ENCODE measurements around the gene FAM124A.

The FAM124A gene, protein sequence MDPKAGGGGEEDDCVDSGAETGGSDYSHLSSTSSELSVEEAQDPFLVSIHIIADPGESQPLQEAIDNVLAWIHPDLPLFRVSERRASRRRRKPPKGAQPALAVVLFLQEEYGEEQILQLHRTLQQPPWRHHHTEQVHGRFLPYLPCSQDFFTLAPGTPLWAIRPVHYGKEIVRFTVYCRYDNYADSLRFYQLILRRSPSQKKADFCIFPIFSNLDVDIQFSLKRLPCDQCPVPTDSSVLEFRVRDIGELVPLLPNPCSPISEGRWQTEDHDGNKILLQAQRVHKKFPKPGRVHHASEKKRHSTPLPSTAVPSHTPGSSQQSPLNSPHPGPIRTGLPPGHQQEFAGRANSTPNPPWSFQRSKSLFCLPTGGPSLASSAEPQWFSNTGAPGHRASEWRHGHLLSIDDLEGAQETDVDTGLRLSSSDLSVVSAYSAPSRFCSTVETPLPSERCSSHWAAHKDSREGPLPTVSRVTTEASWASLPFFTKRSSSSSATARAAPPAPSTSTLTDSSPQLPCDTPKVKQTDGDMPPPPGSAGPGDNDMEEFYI

DNA sequence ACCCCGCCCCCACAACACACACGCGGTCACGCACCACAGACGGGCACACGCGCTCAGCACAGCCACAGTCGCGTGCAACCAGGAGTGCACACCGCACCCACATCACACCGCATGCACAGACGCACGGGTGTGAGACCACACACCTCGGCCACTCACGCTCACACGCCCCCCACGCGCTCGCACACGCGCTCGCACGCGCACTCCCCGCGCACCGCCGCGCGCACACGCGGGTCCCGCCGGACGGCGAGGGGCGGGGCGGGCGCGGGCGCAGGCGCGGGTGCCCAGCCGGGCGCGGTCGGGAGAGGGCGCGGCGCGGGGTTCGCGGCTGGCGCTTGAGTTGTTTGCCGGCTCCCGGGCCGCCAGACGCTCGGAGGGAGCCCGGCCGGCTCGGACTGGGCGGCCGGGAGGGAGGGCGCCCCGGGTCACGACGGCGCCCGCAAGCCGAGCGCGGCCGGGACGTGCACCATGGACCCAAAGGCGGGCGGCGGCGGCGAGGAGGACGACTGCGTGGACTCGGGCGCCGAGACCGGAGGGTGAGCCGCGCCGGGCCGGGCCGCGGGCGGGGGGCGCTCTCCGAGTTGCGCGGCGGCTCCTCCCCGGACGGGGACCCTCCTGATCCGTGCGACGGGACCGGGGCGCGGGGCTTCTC, at the start of gene FAM124A:
FAM124A (plus strand) TSS at position 362 of the 649 bp plus-strand sequence; CDS start at position 466, 104 bp downstream.
- no peak for DNase-seq

DNA sequence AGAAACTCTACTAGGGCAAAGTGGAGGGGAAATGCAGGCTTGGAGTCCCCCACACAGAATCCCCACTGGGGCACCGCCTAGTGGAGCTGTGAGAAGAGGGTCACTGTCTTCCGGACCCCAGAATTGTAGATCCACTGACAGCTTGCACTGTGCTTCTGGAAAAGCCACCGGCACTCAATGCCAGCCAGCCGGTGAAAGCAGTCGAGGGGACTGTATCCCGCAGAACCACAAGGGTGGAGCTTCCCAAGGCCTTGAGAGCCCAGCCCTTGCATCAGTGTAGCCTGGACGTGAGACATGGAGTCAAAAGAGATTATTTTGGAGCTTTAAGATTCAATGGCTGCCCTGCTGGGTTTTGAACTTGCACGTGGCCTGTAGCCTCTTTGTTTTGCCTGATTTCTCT, 47.2 kb upstream of the FAM124A start:
- no peak for DNase-seq

DNA sequence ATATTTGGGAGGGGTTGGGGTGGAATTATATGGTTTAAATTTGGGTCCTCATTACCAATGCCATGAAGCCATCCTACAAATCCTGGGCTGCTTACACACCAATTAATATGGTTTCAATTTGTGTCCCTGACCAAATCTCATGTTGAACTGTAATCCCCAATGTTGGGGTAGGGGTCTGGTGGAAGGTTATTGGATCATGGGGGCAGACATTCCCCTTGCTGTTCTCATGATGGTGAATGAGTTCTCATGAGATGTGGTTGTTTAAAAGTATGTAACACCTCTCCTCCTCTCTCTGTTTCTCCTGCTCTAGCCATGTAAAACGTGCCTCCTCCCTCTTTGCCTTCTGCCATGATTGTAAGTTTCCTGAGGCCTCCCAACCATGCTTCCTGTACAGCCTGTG, 46.6 kb upstream of the FAM124A start:
- DNase-seq: no peak

DNA sequence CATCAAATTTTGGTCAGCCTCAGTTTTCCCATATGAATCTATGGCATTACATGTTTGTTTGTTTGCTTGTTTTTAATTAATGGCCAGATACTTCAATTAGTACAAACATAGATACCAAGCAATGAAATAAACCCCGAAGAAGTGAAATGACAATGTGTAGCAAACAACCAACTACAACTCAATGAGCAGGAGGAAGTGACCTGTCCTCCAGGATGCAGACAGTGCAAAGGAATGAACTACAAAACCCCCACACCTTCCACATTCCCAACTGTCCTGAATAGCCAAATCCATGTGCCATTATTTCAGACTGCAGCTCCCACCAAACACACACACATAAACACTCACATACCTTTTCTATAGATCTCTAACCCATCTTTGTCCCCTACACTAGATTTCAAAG, 45.0 kb upstream of the FAM124A start:
- no peak for DNase-seq

DNA sequence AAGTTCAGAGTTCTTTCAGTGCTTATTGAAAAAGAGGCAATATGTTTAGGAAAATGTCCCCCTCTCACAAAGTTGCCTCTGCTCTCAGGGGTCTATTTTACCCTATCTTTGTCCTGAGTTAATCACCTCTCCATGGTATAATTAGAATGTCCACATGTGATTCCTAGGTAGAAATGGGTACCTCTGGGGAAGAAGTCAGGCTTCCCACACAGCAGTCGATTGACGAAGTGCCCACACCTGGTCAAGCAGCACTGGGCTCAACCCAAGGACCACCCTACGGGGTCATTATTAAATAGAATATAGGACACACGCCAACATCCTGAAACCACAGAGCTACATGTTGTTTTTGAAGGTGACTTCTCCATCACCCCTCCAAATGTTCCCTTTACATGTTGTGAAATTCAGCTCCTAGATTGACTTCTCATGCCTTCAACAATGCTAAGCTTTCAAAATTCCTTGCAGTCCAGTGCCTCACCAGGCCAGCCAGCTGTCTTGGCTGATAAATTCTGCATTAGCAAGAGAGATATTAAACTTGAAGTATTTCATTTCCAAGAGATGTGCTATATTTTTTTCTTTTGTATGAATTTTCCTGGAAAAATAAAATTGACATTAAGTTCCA, 43.6 kb upstream of the FAM124A start:
- DNase-seq: no peak

DNA sequence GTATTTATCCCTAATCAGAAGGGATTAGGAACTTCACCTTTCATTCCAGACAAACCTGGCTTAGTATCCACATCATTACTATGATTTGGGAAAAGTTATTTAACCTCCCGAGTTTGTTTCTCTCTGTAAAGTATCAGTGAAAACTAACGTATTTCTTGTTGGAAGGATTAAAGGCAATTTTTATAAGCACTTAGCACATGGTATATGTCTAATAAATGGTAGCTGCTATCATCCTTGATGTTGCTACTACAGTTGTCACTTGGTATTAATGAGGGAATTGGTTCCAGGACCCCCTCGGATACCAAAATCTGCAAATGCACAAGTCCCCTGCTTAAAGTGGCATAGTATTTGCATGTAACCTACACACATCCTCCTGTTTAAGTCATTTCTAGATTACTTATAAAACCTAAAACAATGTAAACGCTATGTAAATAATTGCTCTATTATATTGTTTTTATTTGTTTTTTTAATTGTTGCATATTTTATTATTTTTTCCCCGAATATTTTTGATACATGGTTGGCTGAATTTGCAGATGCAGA, 42.7 kb upstream of the FAM124A start:
- DNase-seq: no peak

DNA sequence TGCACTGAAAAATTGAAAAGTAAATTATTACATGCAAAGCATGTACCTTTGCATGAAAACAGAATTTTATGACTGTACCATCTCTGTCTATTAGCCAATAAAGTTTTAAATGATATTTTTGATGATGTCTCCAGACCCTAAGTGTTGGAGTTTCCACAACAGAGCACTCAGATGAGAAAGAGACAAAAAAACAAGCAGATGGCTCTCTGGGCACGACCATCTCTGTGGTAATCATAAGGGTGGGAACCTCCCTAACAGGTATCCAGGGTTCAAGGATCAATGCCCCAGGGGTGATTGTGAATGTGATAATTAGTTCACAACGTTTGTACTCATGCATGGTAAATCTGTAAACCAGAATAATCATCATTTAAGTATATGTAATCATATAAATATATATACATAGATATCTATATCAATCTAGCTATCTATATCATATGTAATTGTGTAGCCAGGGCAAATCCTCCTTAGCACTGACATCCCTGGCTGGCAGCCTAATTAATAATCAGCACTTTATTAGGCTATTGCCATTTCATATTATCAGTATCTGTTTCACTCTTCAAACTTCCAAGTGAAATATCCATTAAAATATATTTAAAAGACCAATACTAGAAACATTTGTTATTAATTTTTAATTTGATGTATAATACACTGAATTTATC, 41.2 kb upstream of the FAM124A start:
- DNase-seq: no peak

DNA sequence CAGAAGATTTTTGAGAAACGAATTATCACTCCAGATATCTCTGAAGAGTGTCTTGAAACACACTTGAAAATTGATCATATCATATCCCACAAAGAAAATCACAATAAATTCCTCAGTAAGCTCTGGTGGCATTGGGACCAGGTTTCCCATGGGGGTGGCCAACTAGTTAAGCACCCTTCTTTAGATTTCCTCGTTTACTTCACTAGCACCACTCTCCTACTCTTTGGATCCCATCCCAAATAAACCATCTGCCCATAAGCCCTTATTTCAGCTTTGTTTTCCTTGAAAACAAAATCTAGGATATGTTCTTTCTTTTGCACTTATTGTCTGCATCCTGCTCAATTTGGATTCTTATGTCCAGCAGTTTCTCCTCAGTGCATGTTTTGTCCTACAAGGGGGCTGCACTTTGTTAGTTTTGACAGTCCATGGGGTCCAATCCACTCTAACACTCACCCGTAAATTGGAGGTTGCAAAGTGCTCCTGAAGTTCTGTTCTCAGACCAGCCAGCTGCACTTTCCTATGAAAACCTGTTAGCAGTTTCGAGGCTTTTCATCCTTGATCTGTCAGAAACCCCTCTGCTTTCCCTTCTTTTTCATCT, 40.3 kb upstream of the FAM124A start:
- no peak for DNase-seq

DNA sequence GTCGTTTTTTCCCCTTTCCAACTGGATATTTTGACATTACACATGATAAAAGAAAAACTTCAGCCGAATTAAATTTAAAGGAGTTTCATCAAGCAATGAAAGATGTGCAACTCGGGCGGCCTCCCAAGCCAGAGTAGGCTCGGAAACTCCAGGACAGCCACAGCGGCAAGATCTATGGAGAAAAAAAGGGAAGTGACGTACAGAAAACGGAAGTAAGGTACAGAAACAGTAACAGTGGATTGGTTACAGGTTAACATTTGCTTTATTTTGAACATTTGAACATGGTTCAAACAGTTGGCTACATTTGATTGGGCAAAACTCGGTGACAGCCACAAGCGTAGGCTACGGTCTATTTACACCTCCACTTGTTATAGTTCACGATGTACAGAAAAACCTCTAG, 30.5 kb upstream of the FAM124A start:
- no peak for DNase-seq

DNA sequence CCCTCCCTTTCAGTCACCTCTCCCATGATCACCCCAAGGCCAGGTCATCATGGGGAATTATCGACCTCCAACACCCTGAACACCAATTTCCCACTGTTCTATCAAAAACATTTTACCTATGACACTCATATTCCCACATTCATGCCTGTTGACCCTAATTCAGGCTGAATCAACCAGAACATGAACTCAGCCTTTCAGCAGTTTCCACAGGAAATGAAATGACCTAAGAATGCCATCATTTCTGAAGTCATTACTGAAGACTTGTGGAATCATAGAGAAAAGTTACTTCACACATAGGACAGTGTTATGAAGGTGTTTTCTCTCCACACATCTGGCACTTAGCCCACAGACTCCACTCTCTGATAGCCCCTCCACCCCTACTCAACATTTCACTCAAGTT, 29.9 kb upstream of the FAM124A start:
- no peak for DNase-seq

DNA sequence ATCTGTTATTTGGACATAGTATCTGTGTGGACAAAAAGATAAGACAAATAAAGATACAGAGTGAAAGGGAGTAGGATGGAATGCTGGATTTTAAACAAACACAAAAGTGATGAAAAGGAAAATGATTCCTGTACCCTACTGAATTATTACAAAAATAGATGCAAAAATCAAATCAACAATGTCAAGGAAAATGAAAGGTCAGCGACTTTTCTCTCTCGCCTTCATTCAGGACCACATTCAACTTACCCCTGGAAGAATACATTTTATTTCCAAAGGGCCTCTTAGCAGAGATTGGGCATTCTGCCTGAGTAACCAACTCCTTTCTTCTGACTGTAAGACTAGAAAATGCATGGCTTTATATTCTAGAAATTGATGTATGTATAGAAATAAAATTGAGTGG, 28.8 kb upstream of the FAM124A start:
- DNase-seq: no peak

DNA sequence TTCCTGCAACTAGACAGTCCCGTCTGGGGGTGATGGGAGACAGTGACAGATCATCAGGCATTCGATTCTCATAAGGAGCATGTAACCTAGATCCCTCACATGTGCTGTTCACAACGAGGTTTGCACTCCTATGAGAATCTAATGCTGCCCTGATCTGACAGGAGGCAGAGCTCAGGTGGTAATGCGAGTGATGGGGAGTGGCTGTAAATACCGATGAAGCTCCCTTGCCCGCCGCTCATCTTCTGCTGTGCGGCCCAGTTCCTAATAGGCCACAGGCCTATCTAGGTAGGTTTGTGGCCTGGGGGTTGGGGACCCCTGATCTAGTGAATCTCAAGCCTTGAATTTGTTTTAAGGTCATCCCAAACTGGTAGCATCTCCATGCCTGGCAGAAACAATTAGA, 27.3 kb upstream of the FAM124A start:
- no peak for DNase-seq

DNA sequence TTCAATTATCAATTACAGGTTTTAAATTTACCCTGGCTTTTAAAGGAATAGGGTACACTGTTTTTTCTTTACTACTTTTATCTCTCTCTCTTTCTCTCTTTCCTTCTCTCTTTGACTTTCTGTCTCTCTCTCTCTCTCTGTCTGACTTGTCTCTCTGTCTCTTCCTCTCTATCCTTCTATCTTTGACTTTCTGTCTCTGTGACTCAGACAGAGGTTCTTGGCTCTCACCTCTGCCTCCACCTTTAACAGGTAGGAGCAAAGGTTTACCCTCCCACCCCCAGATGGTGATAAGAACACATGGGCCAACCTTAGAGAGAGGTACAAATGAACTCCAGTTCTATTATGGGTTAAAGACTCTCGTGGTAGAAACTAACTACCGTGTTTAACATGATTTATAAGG, 20.3 kb upstream of the FAM124A start:
- DNase-seq: no peak

DNA sequence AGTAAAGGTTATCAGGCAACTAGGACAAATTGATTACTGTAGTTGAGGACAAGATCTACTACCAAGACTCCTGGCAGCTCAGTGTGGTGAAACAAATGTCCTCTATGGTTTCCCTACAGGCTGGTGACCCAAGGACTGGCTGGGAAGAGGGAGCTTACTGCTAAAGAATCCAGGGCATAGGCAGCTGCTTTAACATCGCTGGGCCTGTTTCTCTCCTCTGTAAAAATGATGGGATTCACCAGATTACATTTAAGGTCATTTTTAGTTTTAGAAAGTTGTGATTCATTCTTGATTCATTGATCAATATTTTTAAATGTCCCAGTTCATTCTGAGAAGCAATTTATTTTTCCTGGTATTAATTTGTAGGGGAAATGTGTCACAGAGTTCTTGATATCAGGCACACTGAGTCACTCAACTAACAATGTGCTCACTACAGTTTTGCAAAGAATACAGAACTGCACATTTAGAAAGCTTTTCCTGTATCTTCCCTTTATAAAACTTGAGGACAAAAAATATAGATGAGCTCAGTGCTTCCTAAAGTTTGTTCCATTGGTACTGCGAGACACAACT, 19.6 kb upstream of the FAM124A start:
- DNase-seq: no peak

DNA sequence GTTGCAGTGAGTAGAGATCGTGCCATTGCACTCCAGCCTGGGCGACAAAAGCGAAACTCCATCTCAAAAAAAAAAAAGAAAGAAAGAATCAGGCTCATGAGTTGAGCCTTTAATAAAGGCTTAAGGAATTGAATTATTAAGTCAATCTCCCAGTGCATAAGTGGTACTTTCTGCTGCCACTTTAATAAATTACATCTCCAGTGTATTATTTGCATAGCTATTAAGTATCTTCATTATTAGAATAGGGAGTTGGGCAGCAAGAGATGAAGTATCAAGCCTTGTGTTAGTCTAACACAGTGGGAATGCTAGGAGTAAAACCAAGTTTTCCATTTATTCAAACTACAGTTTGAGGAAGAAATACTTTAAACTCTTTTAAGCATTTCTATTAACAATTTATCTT, 15.6 kb upstream of the FAM124A start:
- no peak for DNase-seq

DNA sequence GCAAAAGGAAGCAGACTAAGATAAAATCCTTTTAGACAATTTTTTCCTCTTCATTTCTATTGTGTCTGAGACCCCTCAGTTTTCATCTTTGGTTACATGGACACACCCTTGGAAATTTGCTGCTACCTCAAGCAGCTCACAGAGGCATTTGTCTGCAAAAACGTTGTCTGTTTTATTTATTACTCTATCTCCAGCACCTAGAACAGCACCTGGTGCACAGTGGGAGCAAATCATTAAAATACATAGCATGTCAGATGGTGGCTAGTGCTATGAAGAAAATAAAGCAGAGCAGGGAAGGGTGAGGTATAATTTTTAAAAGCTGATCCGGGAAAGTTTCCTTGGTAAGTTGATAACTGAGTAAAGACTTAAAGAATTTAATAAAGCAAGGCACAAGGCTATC, 14.3 kb upstream of the FAM124A start:
- DNase-seq: no peak

DNA sequence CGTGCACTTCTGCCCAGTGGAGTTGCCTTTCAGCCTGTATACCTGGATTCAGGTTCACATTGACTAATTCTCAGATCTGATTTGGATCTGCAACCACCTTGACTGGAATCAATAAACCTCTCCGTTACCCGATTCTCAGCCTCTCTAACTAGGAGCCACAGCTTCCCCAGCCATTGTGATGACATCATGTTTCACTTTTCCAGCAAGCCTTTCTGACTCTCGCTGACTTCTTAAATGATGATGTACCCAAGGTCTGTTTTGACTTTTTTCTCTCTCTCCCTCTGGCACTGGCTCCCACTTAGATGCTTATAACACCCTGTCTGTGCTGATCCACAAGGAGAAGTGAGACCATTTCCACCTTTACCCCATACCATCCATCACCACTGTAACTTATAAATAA, 13.5 kb upstream of the FAM124A start:
- no peak for DNase-seq

DNA sequence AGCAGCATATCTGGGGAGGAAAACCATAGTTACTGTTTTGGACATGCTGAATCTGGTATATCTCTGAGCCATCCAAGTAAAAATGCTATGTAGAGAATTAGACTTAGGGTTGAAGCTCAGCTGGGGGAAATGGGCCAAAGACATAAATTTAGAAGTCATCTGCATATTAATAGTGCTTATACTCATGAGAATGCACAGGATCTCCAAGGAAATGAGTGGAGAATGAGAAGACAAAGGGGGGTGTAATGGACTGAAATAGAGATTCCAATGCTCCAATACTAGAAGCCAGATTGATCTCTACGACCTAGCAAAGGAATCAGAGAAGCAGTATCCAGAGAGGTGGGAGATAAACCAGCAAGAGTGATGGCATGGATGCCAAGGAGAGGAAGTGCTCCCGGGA, 10.3 kb upstream of the FAM124A start:
- DNase-seq: no peak

DNA sequence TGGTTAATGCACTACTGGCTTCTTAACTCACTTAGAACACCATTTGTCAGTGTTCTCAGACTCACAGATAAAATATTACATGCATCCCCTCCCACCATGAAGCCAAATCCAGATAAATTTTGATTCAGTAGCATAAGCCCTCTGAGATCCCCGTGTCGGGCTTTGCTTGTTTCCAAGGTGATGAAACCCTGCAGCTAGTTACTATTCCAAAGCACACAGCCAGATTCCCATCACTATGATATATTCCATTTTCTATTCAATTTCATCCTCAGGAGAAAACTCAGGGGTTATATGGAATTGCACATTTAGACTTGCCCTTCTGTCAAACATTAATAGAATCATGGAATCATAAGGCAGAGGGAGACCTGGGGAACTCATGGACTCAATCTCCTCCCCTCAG, 9.4 kb upstream of the FAM124A start:
- DNase-seq: no peak

DNA sequence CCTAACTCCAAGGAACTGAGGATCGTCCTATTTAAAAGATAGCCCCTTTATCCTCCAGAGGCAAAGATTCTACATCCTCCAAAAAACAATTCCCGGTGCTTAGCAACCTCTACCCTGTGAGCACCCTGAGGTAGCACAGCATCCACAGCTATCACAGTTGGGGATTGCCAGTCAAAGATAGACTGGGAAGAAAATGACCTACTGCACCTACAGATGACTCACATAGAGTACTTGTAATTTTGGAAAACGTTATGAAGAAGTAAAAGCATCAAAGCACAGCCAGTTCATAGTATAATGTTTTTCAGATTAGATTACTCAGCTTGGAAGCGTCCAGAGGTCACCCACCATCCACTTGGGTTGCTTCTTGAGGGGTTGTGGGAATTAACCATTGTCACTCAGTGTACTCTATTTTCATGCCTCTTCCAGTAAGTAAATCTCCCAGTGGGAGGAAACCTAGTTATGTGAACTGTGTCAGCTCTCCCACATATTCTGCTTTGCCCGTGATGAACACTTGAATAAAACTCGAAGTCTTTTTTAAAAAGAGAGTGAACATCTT, 8.9 kb upstream of the FAM124A start:
- DNase-seq: no peak

DNA sequence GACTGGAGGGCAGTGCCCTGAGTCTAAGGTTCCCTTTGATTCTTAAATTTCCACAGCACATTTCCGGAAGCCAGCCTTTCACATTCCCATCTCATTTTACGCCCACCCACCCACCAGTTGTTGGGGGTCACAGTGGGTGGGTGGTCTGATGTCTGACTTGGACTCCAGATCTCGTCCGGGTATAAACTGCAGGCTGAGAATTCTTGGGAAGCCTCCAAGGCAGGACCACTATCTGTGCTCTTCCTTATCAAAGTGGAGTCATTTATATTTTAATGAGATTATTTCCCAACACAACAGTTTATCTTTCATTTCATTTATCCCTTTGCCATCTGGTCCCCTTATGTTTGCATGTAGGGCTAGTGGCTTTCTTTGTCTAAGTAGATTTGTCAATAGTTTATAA, 3.6 kb upstream of the FAM124A start:
- DNase-seq: no peak

DNA sequence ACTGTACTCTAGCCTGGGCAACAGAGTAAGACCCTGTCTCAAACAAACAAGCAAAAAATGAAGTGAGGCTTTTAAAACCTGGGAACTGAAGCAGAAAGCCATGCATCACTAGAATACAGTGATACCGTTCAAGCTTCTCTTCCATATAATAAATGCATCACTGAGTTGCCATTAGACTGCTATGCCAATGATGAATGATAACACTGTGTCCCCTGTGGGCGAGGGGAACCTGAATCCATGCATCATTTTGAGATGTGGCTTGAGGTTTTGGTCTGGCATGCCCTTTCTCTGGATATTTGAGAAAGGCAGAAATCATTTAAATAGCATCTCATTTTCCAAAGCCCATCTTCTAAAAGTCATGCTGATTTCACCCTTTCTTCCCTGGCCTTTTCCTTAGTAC, 1.5 kb upstream of the FAM124A start:
- DNase-seq: no peak

Data from CD4-positive, alpha-beta T cell treated with Interleukin-4 for 4 hours (primary cell).